ENCODE measurements around the gene ERGIC1. TPM values are rescaled to one million over a fixed set of nuclear protein-coding genes. Genes with fewer than 3 reads are reported as not detected.

Gene ERGIC1
- total and polyA plus RNA-seq, 2 of the 8 experiments (the other 6 are each of a cell fraction or from before 2014, with no cell fraction given): 95.3 to 106 TPM

- Histone ChIP-seq H3K4me3 (ENCODE audit: extremely low read depth in 1 of 4, insufficient read depth in 2 of 4, low read depth in 3 of 4, low read length in 4 of 4) (no peak overlapping the region), H2BK120ac (replicated peaks; ENCODE audit: low read depth, low read length) (no peak overlapping the region), H2BK5ac (ENCODE audit: low read depth, low read length) (no peak overlapping the region), H4K8ac (ENCODE audit: extremely low read depth, insufficient read depth, low read length) (no peak overlapping the region), H2BK20ac (ENCODE audit: low read length) (no peak overlapping the region), H2BK15ac (ENCODE audit: low read length) (no peak overlapping the region), H3K79me2 (ENCODE audit: control insufficient read depth in 1 of 2, insufficient read depth in 2 of 2, low read length in 2 of 2) (peaks cover 6 to 41% of the 10 kb centered on the region in 2 experiments; a peak in 3 of 4 replicates), H3K4ac (replicated peaks; ENCODE audit: insufficient read length, low read depth, low read length) (no peak overlapping the region), H3K27me3 (replicated peaks in 1 of 4; ENCODE audit: control insufficient read depth in 3 of 4, extremely low read depth in 1 of 4, insufficient read depth in 3 of 4, low read length in 3 of 4) (no peaks in the 10 kb centered on the region), H3K23ac (ENCODE audit: insufficient read length) (no peak overlapping the region), H4K20me1 (replicated peaks in 1 of 2; ENCODE audit: control insufficient read depth in 1 of 2, insufficient read depth in 2 of 2, low read length in 2 of 2) (peaks cover 0 to 4% of the 10 kb centered on the region in 2 experiments), H2AK5ac (ENCODE audit: low read depth, low read length) (no peak overlapping the region), H3K4me2 (ENCODE audit: insufficient read depth in 1 of 2, low read depth in 2 of 2, low read length in 2 of 2) (no peak overlapping the region), H2BK12ac (ENCODE audit: low read depth, low read length) (no peak overlapping the region), H3K14ac (ENCODE audit: insufficient read length) (no peak overlapping the region), H4K91ac (replicated peaks; ENCODE audit: insufficient read length, low read length) (no peak overlapping the region), H3K9me3 (ENCODE audit: insufficient read depth in 2 of 2, low read depth in 1 of 2, low read length in 1 of 2) (no peaks in the 10 kb centered on the region), H3K18ac (ENCODE audit: extremely low read depth, low read length) (no peak overlapping the region), H3K4me1 (replicated peaks in 1 of 4; ENCODE audit: control insufficient read depth in 3 of 4, insufficient read depth in 4 of 4, low read length in 3 of 4) (0 out of 7 replicates have a peak, but pooled peaks cover 0 to 2% (median 0%) of the 10 kb centered on the region in 4 experiments), H3K56ac (replicated peaks; ENCODE audit: insufficient read length, low read depth, low read length) (no peak overlapping the region), H3K9ac (replicated peaks in 1 of 4; ENCODE audit: extremely low read depth in 1 of 4, low read depth in 3 of 4, low read length in 3 of 4) (no peak overlapping the region), H2AFZ (ENCODE audit: low read length) (no peak overlapping the region), H3K79me1 (ENCODE audit: low read depth, low read length) (peaks cover 9% of the 10 kb centered on the region), H3K23me2 (ENCODE audit: low read depth, low read length) (no peaks in the 10 kb centered on the region), H3K27ac (ENCODE audit: low read depth, low read length) (no peak overlapping the region), H4K5ac (ENCODE audit: insufficient read length, low read depth, low read length) (no peak overlapping the region), H3K36me3 (ENCODE audit: control insufficient read depth in 2 of 4, insufficient read depth in 4 of 4, low read length in 3 of 4) (peaks cover 0 to 22% (median 7%) of the 10 kb centered on the region in 4 experiments; a peak in 4 of 8 replicates)
- 95% methylated on average over 3 of the region's 3 CpGs; no CpG with 5 or more reads in 1 of the 2 experiments for WGBS, 2 experiments (ENCODE audit: extremely low coverage in 1 of 2, insufficient coverage in 1 of 2, insufficient read length in 1 of 2, insufficient replicate concordance in 2 of 2, low coverage in 1 of 2, low lambda C conversion rate in 2 of 2, missing lambda C conversion rate in 1 of 2)
- FAIRE-seq: no peak
- CTCF ChIA-PET (ENCODE audit: partially characterized antibody): interaction anchor here (1.1 to 1.6 kb wide), 2 partner anchors 12 to 15 kb away, joined by 3 to 11 read pairs; no protein-coding TSS in a partner anchor
- POLR2A ChIA-PET (ENCODE audit: partially characterized antibody): interaction anchor here (1.2 kb wide), 1 partner anchor 16 kb away, joined by 3 read pairs; the partner anchor contains the start of gene ATP6V0E1
- no peak for DNase-seq (ENCODE audit: low read depth in 1 of 2, low spot score in 2 of 2)
- TF ChIP-seq BCL11A (IDR thresholded peaks at IDR 0.05; ENCODE audit: low read depth in 2 of 2, low read length in 2 of 2) (no peak), YY1 (IDR thresholded peaks at IDR 0.05; ENCODE audit: low read depth, low read length) (no peak), JUND (IDR thresholded peaks at IDR 0.05; ENCODE audit: low read length) (no peak), GTF2F1 (IDR thresholded peaks at IDR 0.05; ENCODE audit: borderline replicate concordance, low read depth, low read length) (no peak)
Measured at GRCh38 chr5:172999372-172999973, 165.4 kb downstream of the ERGIC1 start.
